HepG2 (cell line): ENCODE measurements around the gene KCNF1. TPM values are rescaled to one million over a fixed set of nuclear protein-coding genes. Genes with fewer than 3 reads are reported as not detected.

Source experiments
- AFF4 ChIP-seq: sonication (generic); formaldehyde crosslinking; IDR thresholded peaks from 2 replicates; pipeline ENCODE4 v1.4.0; 2020; ENCODE audit warnings: missing genetic modification reagents
- DZIP1 ChIP-seq: sonication (generic); formaldehyde crosslinking; IDR thresholded peaks from 2 replicates; pipeline ENCODE4 v1.5.0; 2020; ENCODE audit warnings: mild to moderate bottlenecking, missing genetic modification reagents
- GPN1 ChIP-seq: sonication (generic); formaldehyde crosslinking; IDR thresholded peaks from 2 replicates; pipeline ENCODE4 v1.5.1; 2020; ENCODE audit warnings: missing genetic modification reagents, borderline replicate concordance
- MAF1 ChIP-seq: sonication (generic); formaldehyde crosslinking; IDR thresholded peaks from 2 replicates; pipeline ENCODE4 v1.5.0; 2020; ENCODE audit warnings: missing genetic modification reagents, borderline replicate concordance
- NKX3-1 ChIP-seq: sonication (generic); formaldehyde crosslinking; IDR thresholded peaks from 2 replicates; pipeline ENCODE4 v1.5.0; 2020; ENCODE audit warnings: missing genetic modification reagents
- PHF20 ChIP-seq: sonication (generic); formaldehyde crosslinking; IDR thresholded peaks from 2 replicates; pipeline ENCODE4 v1.5.0; 2020; ENCODE audit warnings: mild to moderate bottlenecking, missing genetic modification reagents
- RFX5 ChIP-seq: IDR thresholded peaks from 2 replicates; pipeline ENCODE4 v1.6.1; 2011; ENCODE audit warnings: low read depth, low read length, improper control_type of control experiment
- SMARCE1 ChIP-seq: fragments of 450-650 bp; IDR thresholded peaks from 2 replicates; pipeline ENCODE4 v1.6.1; 2017; ENCODE audit warnings: borderline replicate concordance
- ZNF292 ChIP-seq: sonication (generic); formaldehyde crosslinking; IDR thresholded peaks from 2 replicates; pipeline ENCODE4 v1.8.1; 2022; ENCODE audit warnings: mild to moderate bottlenecking, low read depth, missing genetic modification reagents, borderline replicate concordance
- ZNF468 ChIP-seq: sonication (generic); formaldehyde crosslinking; IDR thresholded peaks from 2 replicates; pipeline ENCODE4 v1.8.0; 2022; ENCODE audit warnings: mild to moderate bottlenecking, moderate library complexity, missing genetic modification reagents
- ZNF644 ChIP-seq: IDR thresholded peaks from 2 replicates; pipeline ENCODE4 v1.6.1; 2016; ENCODE audit warnings: low read depth
- ZNF660 ChIP-seq: sonication (generic); formaldehyde crosslinking; IDR thresholded peaks from 2 replicates; pipeline ENCODE4 v1.5.1; 2020; ENCODE audit warnings: mild to moderate bottlenecking, low read depth, missing genetic modification reagents, borderline replicate concordance
- ZNF788 ChIP-seq: sonication (generic); formaldehyde crosslinking; IDR thresholded peaks from 2 replicates; pipeline ENCODE4 v1.5.0; 2020; ENCODE audit warnings: mild to moderate bottlenecking, missing genetic modification reagents, borderline replicate concordance
- ZSCAN21 ChIP-seq: sonication (generic); formaldehyde crosslinking; IDR thresholded peaks from 2 replicates; pipeline ENCODE4 v1.8.0; 2022; ENCODE audit warnings: mild to moderate bottlenecking, missing genetic modification reagents, moderate library complexity, borderline replicate concordance
- polyA plus RNA-seq, 8 experiments: library from polyadenylated mRNA; depleted of rRNA in 3 of 8; stranded (reverse) in 7 of 8; unstranded in 1 of 8; fragments of >200 nt; fragmentation: Illumina TruSeq in 4 of 8; extraction: Trizol in 4 of 8; gene quantifications; 2 replicates each; pipeline versions ENCODE4 v1.2.1 to v1.2.3, GENCODE V29; 2011 to 2016; ENCODE audit warnings: low read depth in 4 of 8, missing spikeins in 1 of 8, mixed read lengths in 1 of 8; ENCODE audit not compliant: insufficient read depth in 1 of 8
- total RNA-seq, 5 experiments: library from RNA; depleted of rRNA; stranded (reverse); fragments of >200 nt; fragmentation: Illumina TruSeq; extraction: Trizol; gene quantifications; 2 replicates each; pipeline ENCODE4 v1.2.3, GENCODE V29; 2016; ENCODE audit warnings: low read depth in 1 of 5
- TF ChIP-seq, protein P1 (sequence below): sonication (generic); formaldehyde crosslinking; conservative IDR thresholded peaks from 2 replicates; pipeline ENCODE4 v1.8.0; 2022; ENCODE audit warnings: mild to moderate bottlenecking, moderate library complexity, missing genetic modification reagents
- TF ChIP-seq, protein P2 (sequence below): sonication (generic); formaldehyde crosslinking; IDR thresholded peaks from 2 replicates; pipeline ENCODE4 v1.5.0; 2020; ENCODE audit warnings: missing genetic modification reagents
- TF ChIP-seq, protein P3 (sequence below): sonication (generic); formaldehyde crosslinking; IDR thresholded peaks from 2 replicates; pipeline ENCODE4 v1.9.0; 2021; ENCODE audit warnings: missing genetic modification reagents, borderline replicate concordance

KCNF1 gene
- total and polyA plus RNA-seq, 2 of the 13 experiments (the other 11 are each of a cell fraction or from before 2014, with no cell fraction given): 0.09 to 0.12 TPM

DNA sequence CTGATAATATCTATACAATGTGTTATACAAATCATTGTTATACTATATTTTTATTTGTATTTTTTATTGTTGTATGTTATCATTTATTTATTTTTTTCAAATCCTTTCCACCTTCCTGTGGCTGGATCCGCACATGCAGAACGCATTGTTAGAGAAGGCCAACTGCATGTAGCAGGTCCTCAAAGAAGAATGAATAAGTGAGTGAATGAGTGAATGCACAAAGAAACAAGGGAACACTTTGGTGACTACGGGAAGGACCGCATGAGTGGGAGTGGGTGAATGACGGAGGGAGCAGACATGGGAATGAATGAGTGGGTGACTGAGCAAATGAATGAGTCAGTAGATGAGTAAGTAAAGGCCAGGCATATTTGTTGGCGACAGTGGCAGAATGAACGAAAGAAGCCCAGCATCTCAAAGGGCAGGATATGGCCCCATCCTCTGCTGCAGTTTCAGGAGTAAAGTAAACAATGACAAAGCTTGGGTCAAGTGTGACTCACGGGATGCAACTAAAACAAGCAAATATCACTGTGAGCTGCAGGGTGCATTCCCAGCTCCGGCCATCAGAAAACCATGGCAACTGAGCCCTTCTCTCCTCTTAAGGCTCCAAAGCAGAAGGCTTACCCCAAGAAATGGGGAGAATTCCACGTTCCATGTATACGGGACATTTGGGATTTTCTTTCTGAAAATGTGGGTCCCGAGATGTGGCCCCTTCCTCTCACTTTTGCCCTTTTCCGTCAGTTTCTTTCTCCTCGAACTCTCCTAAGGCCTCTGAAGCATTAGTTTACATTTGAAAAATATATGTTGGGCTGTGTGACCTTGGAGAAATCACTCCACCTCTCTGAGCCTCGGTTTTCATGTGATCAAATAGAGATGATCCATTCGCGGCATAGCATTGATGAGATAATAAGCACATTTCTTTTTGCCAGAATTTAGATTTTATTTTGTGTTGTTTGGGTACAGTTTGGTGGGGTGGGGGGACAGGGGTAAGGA, 24.5 kb downstream of the KCNF1 start (continued):
- no peak for TF ChIP-seq AFF4 (CRISPR knock-in tag)
- TF ChIP-seq PHF20 (CRISPR knock-in tag): no peak
- TF ChIP-seq ZNF788: peak; percentile 82; the same call in 1 of the 2 replicates
- TF ChIP-seq, protein P1, sequence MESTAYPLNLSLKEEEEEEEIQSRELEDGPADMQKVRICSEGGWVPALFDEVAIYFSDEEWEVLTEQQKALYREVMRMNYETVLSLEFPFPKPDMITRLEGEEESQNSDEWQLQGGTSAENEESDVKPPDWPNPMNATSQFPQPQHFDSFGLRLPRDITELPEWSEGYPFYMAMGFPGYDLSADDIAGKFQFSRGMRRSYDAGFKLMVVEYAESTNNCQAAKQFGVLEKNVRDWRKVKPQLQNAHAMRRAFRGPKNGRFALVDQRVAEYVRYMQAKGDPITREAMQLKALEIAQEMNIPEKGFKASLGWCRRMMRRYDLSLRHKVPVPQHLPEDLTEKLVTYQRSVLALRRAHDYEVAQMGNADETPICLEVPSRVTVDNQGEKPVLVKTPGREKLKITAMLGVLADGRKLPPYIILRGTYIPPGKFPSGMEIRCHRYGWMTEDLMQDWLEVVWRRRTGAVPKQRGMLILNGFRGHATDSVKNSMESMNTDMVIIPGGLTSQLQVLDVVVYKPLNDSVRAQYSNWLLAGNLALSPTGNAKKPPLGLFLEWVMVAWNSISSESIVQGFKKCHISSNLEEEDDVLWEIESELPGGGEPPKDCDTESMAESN: peak; percentile 63; the same call in 1 of the 2 replicates
- no peak for TF ChIP-seq GPN1 (CRISPR knock-in tag)
- TF ChIP-seq SMARCE1: peak; percentile 87; the same call in 1 of the 2 replicates
- TF ChIP-seq ZNF292 (CRISPR knock-in tag): peak; percentile 95
- TF ChIP-seq RFX5: no peak
- no peak for TF ChIP-seq MAF1
- no peak for TF ChIP-seq ZSCAN21
- TF ChIP-seq DZIP1 (CRISPR knock-in tag): no peak
- TF ChIP-seq ZNF644 (CRISPR knock-in tag): peak; percentile 93
- no peak for TF ChIP-seq ZNF468 (CRISPR knock-in tag)
- no peak for TF ChIP-seq ZNF660 (CRISPR knock-in tag)
- TF ChIP-seq, protein P2, sequence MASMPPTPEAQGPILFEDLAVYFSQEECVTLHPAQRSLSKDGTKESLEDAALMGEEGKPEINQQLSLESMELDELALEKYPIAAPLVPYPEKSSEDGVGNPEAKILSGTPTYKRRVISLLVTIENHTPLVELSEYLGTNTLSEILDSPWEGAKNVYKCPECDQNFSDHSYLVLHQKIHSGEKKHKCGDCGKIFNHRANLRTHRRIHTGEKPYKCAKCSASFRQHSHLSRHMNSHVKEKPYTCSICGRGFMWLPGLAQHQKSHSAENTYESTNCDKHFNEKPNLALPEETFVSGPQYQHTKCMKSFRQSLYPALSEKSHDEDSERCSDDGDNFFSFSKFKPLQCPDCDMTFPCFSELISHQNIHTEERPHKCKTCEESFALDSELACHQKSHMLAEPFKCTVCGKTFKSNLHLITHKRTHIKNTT (CRISPR knock-in tag): no peak
- TF ChIP-seq NKX3-1 (CRISPR knock-in tag): no peak
- TF ChIP-seq, protein P3, sequence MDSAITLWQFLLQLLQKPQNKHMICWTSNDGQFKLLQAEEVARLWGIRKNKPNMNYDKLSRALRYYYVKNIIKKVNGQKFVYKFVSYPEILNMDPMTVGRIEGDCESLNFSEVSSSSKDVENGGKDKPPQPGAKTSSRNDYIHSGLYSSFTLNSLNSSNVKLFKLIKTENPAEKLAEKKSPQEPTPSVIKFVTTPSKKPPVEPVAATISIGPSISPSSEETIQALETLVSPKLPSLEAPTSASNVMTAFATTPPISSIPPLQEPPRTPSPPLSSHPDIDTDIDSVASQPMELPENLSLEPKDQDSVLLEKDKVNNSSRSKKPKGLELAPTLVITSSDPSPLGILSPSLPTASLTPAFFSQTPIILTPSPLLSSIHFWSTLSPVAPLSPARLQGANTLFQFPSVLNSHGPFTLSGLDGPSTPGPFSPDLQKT: no peak
